C4-2B (cell line): ENCODE results near the gene FUCA2.
A peak's percentile ranks its signal among the peaks of the same experiment; 100 is the strongest.

ENCODE experiments used
- H3K27ac ChIP-seq: fragments of 450-650 bp; 2 replicates; pipeline ENCODE4 v1.5.1; 2017
- ZFX ChIP-seq: fragments of 450-650 bp; IDR thresholded peaks from 2 replicates; pipeline ENCODE4 v1.6.1; 2017
- TF ChIP-seq, protein P1 (sequence below): fragments of 450-650 bp; conservative IDR thresholded peaks from 2 replicates; pipeline ENCODE4 v1.5.1; 2017; ENCODE audit warnings: mild to moderate bottlenecking

FUCA2 gene

DNA sequence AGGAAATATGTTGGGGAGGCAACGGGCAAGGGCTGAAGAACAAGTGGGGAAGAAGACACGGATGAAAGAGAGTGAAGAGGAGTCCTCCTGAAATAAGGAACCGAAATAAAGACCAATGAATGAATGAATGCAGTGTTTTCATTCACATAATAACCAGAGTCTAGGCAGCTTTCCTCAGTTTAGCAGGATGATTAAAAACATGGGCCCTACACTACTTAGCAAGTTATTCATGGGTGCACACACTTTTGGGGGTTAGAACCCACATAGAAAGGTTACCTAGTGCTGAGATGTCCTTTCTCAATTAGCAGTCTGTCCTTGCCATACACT is 5.9 kb upstream of the FUCA2 start:
- TF ChIP-seq, protein P1, sequence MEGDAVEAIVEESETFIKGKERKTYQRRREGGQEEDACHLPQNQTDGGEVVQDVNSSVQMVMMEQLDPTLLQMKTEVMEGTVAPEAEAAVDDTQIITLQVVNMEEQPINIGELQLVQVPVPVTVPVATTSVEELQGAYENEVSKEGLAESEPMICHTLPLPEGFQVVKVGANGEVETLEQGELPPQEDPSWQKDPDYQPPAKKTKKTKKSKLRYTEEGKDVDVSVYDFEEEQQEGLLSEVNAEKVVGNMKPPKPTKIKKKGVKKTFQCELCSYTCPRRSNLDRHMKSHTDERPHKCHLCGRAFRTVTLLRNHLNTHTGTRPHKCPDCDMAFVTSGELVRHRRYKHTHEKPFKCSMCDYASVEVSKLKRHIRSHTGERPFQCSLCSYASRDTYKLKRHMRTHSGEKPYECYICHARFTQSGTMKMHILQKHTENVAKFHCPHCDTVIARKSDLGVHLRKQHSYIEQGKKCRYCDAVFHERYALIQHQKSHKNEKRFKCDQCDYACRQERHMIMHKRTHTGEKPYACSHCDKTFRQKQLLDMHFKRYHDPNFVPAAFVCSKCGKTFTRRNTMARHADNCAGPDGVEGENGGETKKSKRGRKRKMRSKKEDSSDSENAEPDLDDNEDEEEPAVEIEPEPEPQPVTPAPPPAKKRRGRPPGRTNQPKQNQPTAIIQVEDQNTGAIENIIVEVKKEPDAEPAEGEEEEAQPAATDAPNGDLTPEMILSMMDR: no peak
- TF ChIP-seq ZFX: no peak

DNA sequence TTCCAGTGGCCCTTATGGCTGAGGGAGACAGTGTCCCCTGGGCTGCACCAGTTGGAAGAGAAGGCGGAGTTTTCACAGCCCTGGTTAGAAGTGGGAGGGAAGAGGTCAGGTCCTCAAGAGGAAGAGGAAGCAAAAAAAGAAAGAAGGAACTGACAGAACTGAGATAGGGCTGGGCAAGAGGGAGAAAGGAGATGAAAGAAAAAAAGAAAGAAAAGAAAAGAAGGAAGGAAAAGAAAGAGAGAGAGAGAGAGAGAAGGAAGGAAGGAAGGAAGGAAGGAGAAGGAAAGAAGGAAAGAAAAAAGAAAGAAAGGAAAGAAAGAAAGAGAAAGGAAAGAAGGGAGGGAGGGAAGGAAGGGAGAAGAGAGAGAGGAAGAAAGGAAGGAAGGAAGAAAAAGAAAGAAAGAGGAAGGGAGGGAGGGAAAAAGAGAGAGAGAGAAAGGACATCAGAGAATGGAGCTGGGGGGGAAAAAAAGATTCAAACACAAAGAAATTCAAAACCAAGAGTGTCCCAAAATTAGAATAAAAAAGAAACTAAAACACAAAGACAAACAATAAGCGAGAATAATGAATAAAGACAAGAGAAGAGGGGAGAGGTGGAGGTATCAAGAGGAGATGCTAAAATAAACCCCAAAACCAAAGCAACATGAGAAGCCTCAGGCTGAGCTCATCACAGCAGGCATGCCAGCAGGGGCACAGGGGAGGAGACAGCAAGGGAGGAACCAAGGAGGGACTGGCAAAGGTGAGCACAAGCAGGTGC is 5.3 kb upstream of the FUCA2 start:
- no peak overlapping the region for H3K27ac ChIP-seq
- TF ChIP-seq, protein P1: no peak
- TF ChIP-seq ZFX: no peak

More for the DNA sequence above, 5.9 kb upstream of the FUCA2 start:
- no peak overlapping the region for H3K27ac ChIP-seq

DNA sequence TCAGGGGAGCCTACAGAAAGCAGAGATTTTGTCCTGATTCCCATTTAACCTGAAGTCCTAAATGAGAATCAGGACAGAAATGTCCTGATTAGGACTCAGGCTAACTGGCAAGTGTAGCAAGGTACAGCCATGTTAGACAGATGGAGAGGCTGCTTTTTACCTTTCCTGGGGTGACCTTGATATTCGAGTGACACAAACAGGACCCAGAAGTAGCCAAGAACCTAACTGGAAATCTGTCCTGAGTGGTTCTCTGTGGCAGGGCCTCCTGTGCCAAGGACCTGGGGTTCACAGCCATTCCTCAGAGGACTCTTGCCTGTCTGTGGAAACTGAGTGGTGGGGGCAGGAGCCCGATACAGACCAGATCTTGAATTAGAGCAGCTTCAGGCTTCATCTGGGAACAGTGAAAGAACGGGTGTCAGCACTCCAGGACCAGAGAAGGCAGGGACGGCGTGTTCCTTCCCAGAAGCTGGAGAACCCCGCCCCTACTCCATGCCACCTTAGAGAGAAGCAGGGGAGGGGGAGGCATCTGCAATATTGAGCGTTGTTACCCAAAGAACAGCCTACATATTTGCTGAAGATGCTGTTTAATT is 4.3 kb upstream of the FUCA2 start:
- TF ChIP-seq, protein P1: no peak
- no peak overlapping the region for H3K27ac ChIP-seq

DNA sequence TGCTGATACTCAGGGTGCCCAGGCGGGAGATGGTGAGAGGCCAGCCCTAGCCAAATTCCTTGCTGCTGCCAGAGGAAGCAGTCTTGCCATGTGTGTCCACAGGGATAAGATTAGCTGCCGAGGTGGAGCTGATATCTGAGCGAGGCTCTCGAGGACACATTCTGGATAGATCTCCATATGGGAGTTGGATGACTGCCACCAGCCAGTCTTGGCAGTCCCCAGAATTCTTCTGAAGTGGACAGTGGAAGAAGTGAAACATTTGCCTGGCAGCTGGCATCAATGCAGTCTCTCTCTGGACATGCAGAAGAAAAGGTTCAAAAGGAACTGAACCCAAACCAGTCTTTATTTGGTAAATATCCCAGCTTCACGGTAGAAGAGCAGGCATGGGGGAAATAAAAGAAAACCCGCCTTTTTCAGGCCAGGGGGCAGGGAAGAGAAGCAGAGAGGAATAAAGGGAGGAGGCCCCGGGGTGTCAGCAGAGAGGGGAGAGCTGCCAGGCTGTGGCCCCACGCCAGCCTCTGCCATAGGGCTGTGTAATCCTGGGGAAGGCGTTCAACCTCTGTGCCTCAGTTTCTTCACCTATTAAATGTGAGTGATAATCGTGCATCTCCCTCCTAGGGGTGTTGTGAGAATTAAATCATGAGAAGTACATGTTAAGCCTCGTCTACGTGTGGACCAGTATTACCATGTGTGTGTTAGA is 3.7 kb upstream of the FUCA2 start:
- no peak for TF ChIP-seq ZFX
- TF ChIP-seq, protein P1: no peak
- H3K27ac ChIP-seq: no peak overlapping the region

DNA sequence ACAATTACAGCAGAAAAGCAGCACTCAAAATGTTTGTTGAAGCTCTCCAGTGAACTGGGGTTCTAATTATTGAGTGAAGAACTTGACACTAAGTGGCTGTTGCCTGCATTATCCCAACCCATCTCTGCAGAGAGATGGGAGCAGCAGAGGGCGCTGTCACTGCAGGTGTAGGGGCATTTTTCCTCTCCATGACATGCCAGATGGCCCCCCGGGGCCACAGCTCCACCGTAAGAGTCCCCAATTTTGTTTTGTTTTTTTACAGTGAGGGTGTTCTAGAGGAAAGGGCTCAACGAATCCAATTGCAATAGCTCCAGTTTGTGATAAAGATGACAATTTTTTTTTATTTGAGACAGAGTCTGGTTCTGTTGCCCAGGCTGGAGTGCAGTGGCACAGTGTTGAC is 1.9 kb upstream of the FUCA2 start:
- H3K27ac ChIP-seq: no peak overlapping the region
- TF ChIP-seq, protein P1: peak; percentile 48
- TF ChIP-seq ZFX: no peak

DNA sequence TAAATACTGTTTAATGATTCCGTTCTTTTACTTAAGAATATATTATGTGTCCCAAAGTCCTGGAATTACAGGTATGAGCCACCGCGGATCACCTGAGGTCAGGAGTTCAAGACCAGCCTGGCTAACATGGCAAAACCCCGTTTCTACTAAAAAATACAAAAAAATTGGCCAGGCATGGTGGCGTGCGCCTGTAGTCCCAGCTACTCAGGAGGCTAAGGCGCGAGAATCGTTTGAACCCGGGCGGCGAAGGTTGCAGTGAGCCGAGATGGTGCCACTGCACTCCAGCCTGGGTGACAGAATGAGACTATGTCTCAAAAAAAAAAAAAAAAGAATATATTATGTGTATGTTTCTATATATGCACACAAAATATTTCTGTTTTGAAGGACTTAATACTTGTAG is 1.2 kb downstream of the FUCA2 start:
- peak overlapping the region; percentile 86; the same call in 1 of the 2 replicates for H3K27ac ChIP-seq

DNA sequence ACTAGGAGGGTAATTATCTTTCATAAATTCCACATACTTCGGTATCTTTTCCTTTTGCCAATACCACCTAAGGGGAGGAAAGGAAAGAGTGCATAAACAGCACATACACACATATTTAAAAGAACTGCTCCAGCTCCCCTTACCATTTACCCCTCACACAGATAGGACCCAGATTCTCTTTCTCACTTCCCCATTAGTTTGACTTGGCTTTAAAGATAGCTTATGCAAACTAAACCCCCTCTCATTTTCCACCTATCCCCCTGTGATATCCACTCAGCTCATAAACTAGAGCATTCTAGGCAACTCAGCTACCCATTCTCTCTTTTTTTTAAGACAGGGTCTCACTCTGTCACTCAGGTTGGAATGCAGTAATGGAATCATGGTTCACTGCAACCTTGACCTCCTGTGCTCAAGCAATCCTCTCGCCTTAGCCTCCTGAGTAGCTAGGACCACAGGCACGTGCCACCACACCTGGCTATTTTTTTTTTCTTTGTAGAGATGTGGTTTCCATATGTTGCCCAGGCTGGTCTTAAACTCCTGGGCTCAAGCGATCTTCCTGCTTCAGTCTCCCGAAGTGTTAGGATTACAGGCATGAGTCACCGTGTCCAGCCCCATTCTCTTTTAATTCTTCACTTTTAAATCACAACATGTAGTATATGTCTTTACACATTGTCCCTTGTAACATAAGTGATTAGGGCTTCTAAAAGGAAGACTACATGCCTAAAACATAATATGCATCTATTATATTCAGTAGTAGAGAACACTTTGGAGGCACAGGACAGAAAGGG is 4.0 kb downstream of the FUCA2 start:
- H3K27ac ChIP-seq: no peak overlapping the region
- TF ChIP-seq ZFX: no peak
- TF ChIP-seq, protein P1: no peak
